ENCODE measurements around the gene RAP1GAP2.

The RAP1GAP2 gene

DNA sequence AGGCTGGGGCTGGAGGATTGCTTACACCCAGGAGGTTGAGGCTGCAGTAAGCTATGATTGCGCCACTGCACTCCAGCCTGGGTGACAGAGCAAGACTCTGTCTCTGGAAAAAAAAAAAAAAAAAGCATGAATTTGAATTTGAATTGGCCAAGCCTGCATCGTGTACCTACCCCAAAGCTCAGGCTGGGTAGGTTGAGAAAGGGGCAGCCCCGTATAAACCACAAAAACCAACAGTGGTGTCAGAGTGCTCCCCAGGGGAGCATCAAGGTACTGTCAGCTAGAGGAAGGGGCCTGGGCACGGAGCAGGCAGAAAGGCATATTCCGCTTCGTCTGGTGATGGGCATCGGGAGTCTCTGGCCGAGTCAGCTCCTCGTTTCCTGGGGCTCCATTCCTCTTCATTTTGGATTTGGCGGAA lies 40.9 kb downstream of the RAP1GAP2 start:
- no peak overlapping the region for H3K27ac ChIP-seq
- TF ChIP-seq, protein P1, sequence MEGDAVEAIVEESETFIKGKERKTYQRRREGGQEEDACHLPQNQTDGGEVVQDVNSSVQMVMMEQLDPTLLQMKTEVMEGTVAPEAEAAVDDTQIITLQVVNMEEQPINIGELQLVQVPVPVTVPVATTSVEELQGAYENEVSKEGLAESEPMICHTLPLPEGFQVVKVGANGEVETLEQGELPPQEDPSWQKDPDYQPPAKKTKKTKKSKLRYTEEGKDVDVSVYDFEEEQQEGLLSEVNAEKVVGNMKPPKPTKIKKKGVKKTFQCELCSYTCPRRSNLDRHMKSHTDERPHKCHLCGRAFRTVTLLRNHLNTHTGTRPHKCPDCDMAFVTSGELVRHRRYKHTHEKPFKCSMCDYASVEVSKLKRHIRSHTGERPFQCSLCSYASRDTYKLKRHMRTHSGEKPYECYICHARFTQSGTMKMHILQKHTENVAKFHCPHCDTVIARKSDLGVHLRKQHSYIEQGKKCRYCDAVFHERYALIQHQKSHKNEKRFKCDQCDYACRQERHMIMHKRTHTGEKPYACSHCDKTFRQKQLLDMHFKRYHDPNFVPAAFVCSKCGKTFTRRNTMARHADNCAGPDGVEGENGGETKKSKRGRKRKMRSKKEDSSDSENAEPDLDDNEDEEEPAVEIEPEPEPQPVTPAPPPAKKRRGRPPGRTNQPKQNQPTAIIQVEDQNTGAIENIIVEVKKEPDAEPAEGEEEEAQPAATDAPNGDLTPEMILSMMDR (conservative IDR thresholded peaks at IDR 0.05) = no peak

DNA sequence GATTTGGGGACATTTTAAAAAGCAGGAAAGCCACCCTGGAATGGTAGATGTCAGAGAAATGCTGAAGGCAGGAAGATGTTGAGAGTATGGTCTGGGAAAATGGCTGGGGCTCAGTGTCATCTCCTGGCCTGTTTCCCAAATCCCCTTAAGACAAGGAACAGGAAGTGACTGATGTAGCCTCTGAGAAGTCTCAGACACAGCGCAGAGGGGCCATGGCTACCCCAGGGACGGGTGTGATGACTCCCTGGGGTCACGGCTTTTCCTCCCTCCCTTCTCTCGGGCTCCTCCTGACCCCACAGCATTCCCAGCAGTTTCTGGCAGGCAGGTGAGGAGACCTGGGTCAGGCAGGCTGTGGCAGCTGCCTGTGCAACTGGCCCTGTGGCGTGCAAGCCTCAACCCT lies 45.4 kb downstream of the RAP1GAP2 start:
- H3K27ac ChIP-seq = no peak overlapping the region
- TF ChIP-seq, protein P1 (conservative IDR thresholded peaks at IDR 0.05) = no peak

DNA sequence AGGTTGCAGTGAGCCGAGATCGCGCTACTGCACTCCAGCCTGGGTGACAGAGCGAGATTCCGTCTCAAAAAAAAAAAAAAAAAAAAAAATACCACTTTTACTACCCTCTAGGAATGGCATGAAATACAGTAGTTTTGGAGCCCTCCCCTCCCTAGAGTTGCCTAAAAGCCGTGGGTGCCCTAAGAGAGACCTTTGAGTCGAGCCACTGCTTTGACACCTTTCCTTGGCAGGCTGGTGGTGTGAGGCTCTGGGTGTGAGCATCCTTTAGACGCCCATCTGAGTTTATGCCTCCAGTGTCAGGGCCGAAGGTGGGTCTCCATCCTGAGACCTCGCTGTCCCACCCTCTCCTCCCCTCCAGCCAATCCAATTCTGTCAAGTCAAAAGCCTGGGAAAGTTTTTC lies 46.2 kb downstream of the RAP1GAP2 start:
- TF ChIP-seq, protein P1 (conservative IDR thresholded peaks at IDR 0.05) = no peak
- no peak overlapping the region for H3K27ac ChIP-seq

DNA sequence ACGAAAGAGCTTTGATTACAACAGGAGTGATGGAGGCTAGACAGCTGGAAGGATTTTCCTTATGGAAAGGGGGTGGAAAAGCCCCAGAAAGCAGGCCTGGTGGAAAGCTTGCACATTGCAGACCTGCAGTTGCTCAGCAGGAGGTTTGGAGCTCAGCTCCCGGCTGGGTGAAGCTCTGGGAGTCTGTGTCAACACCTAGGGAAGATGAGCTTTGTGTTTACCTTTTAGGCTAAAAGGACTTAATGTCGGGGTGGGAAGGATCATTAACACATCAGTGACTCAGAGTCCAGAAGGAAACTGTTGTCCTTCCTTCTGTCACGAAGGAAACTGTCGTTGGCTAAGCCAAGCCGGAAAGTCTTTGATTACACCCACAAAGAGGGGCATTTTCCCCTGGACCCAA lies 48.2 kb downstream of the RAP1GAP2 start:
- TF ChIP-seq, protein P1 (conservative IDR thresholded peaks at IDR 0.05) = no peak
- no peak overlapping the region for H3K27ac ChIP-seq

DNA sequence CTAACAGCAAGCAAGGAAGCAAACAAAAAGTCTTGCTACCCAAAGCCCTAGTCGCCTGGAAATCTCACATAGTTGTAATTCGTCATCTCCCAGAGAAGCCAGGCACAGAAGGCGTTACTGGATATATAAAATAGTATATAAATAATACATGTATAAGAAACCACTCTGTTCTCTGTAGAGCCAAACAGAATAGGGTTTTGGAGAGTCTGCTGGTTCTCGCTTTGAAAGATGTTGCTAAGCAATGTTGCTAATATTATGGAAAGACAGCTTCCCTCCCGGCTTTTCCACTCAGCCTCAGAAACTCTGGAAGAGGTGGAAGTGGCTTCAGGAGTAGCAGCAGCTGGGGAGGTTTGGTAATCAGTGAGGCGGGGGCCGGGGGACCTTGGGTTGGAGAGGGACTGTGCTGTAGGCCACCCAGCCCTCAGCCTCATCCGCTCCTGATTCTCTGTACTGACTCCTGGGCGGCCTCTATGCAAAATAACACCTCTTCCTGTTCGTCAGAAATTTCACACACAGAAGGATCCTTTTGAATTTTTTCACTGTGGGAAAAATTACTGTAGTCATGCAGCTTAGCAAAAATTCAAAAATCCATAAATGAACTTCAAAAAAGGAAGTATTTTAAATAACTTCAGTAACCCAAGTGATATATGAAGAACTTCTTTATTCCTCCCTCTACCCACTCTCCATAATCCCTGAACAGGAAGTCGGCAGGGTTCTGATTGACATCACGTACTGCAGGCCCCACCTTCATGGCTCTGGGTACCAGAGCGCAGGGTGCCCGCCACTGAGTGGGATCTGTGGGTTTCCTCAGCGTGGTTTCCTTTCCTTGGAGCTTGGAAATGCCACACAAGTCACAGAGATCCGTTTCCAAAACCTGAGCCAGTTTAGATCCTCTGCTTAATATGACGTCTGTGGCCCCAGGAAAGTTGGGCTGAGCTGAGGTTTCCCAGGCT lies 51.4 kb downstream of the RAP1GAP2 start:
- H3K27ac ChIP-seq = no peak overlapping the region
- TF ChIP-seq, protein P1 (conservative IDR thresholded peaks at IDR 0.05) = no peak

DNA sequence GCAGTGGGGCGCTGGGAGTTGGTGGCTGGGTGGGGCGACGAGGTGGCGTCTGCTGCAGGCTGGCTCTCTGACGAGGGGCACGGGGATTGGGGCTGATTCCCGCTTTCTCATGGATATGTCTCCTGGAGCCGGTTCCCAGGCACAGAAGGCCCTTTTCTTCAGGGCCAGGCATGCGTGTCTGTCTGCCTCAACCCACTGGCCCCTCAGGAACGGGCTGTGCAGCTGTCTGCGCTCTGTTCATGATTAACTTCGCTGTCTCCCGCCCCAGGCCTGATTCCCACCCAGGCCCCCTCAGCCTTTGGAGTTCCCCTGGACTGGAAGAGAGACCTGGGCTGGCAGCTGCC lies 53.1 kb downstream of the RAP1GAP2 start:
- no peak overlapping the region for H3K27ac ChIP-seq

DNA sequence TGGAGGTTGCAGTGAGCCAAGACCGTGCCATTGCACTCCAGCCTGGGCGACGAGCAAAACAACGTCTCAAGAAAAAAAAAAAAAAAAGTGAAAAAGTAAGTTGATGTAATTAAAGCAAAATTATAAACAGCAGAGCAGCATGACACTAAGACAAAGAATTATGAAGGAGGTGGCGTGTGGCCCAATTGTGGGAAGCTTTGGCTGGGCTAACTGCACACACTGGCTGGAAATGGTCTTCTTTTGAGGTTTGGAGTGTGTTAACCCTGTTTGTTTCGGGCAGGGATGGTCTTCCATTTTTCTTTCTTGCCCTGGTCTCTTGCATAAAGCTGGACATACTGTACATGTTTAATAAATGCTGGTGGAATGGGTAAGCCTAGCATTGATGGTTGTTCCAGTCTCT lies 54.8 kb downstream of the RAP1GAP2 start:
- TF ChIP-seq, protein P1 (conservative IDR thresholded peaks at IDR 0.05) = no peak
- H3K27ac ChIP-seq = no peak overlapping the region

More for the DNA sequence above, 53.1 kb downstream of the RAP1GAP2 start:
- TF ChIP-seq, protein P1 (conservative IDR thresholded peaks at IDR 0.05) = no peak

Data from VCaP (cell line).